ENCODE data around the gene RANBP17.

DNA sequence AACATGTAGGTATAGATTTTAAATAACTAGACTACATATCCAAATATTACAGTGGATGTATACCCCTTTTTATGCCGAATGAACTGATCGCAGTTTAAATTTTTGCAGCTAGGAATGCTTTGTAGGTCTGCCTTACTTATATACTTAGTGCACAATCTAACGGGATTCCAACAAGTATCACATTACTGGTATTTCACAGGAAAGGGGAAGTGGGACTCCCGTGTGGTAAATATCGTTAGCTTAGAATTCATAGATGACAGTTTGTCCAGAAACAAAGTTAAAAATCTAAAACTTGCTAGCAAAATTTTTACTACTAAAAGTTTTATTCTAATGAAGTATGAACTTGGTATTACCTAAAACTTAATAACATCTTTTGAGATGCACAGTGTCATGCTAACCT, 253.7 kb downstream of the RANBP17 start:
- no peak for TF ChIP-seq CTCF (IDR thresholded peaks at IDR 0.05)
- TF ChIP-seq POLR2A (IDR thresholded peaks at IDR 0.05), result no peak

All from lower leg skin (tissue), 3 donors.